Smooth muscle cell (in vitro differentiated cells): ENCODE results near the gene DAPK2. TPM values are rescaled to one million over a fixed set of nuclear protein-coding genes. Genes with fewer than 3 reads are reported as not detected.

Experiments
- DNase-seq: peaks from one replicate; lab custom pipeline; 2025; ENCODE audit not compliant: unreplicated experiment; lab: John Stamatoyannopoulos, UW
- H2AFZ ChIP-seq: fragments of 200-600 bp; sonication (generic); 2 replicates; pipeline ENCODE4 v1.6.0; 2016; ENCODE audit warnings: antibody characterized with exemption, low read depth, mild to moderate bottlenecking
- H3F3A ChIP-seq: fragments of 200-600 bp; sonication (generic); 2 replicates; pipeline ENCODE4 v1.6.0; 2017; ENCODE audit warnings: antibody characterized with exemption, low read depth
- H3K27ac ChIP-seq: fragments of 200-600 bp; sonication (generic); 2 replicates; pipeline ENCODE4 v1.5.1; 2016; ENCODE audit warnings: low read depth, mild to moderate bottlenecking
- H3K27me3 ChIP-seq: fragments of 200-600 bp; sonication (generic); 2 replicates; pipeline ENCODE4 v1.6.1; 2016; ENCODE audit warnings: low read depth, mild to moderate bottlenecking
- H3K36me3 ChIP-seq: fragments of 200-600 bp; sonication (generic); 2 replicates; pipeline ENCODE4 v1.5.1; 2016; ENCODE audit warnings: low read depth
- H3K4me1 ChIP-seq: fragments of 200-600 bp; sonication (generic); 2 replicates; pipeline ENCODE4 v1.5.1; 2016; ENCODE audit warnings: low read depth
- H3K4me2 ChIP-seq: fragments of 200-600 bp; sonication (generic); 2 replicates; pipeline ENCODE4 v1.6.0; 2016; ENCODE audit warnings: mild to moderate bottlenecking
- H3K4me3 ChIP-seq: fragments of 200-600 bp; sonication (generic); 2 replicates; pipeline ENCODE4 v1.5.1; 2016; ENCODE audit warnings: mild to moderate bottlenecking
- H3K79me2 ChIP-seq: fragments of 200-600 bp; sonication (generic); 2 replicates; pipeline ENCODE4 v1.6.0; 2016; ENCODE audit warnings: low read depth, mild to moderate bottlenecking
- H3K9ac ChIP-seq: fragments of 200-600 bp; sonication (generic); 2 replicates; pipeline ENCODE4 v1.6.0; 2016; ENCODE audit warnings: low read depth
- H3K9me3 ChIP-seq: fragments of 200-600 bp; sonication (generic); replicated peaks from 2 replicates; pipeline ENCODE4 v1.5.1; 2016; ENCODE audit warnings: low read depth
- H4K20me1 ChIP-seq: fragments of 200-600 bp; sonication (generic); 2 replicates; pipeline ENCODE4 v1.6.0; 2016; ENCODE audit warnings: low read depth
- WGBS: methylation state at CpG from one replicate; pipeline ENCODE4 v1.1.7; 2016; ENCODE audit warnings: low lambda C conversion rate; 5-methylcytosine and 5-hydroxymethylcytosine counted together
- polyA plus RNA-seq: library from polyadenylated mRNA; unstranded; fragments of >200 nt; fragmentation: Nextera tagmentation; extraction: Ambion mirVana; gene quantifications from 2 replicates; pipeline ENCODE4 v1.2.1, GENCODE V29; 2016
- total RNA-seq: library from RNA; depleted of rRNA; stranded (reverse); fragments of >200 nt; gene quantifications from 2 replicates; pipeline ENCODE4 v1.2.3, GENCODE V29; 2014
- TF ChIP-seq, protein P1 (sequence below): fragments of 200-600 bp; sonication (generic); IDR thresholded peaks from 2 replicates; pipeline ENCODE4 v1.5.1; 2017; ENCODE audit warnings: borderline replicate concordance, mild to moderate bottlenecking, antibody characterized with exemption; ENCODE audit not compliant: insufficient read depth, poor library complexity, severe bottlenecking

DAPK2 gene
- total and polyA plus RNA-seq, 2 experiments from 2014 or later, result not detected

- Histone ChIP-seq H3F3A (no peaks in the 10 kb centered on the region), H3K79me2 (no peaks in the 10 kb centered on the region), H4K20me1 (no peaks in the 10 kb centered on the region), H3K27ac (no peak overlapping the region), H3K9ac (no peak overlapping the region), H3K9me3 (no peaks in the 10 kb centered on the region), H3K4me2 (no peak overlapping the region), H3K4me3 (no peak overlapping the region), H3K36me3 (no peaks in the 10 kb centered on the region), H3K4me1 (no peaks in the 10 kb centered on the region), H3K27me3 (no peaks in the 10 kb centered on the region), H2AFZ (no peak overlapping the region)
- TF ChIP-seq, protein P1, sequence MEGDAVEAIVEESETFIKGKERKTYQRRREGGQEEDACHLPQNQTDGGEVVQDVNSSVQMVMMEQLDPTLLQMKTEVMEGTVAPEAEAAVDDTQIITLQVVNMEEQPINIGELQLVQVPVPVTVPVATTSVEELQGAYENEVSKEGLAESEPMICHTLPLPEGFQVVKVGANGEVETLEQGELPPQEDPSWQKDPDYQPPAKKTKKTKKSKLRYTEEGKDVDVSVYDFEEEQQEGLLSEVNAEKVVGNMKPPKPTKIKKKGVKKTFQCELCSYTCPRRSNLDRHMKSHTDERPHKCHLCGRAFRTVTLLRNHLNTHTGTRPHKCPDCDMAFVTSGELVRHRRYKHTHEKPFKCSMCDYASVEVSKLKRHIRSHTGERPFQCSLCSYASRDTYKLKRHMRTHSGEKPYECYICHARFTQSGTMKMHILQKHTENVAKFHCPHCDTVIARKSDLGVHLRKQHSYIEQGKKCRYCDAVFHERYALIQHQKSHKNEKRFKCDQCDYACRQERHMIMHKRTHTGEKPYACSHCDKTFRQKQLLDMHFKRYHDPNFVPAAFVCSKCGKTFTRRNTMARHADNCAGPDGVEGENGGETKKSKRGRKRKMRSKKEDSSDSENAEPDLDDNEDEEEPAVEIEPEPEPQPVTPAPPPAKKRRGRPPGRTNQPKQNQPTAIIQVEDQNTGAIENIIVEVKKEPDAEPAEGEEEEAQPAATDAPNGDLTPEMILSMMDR, result no peak
- 89% methylated on average over 4 of the region's 5 CpGs for WGBS
- DNase-seq, result no peak
Observed at GRCh38 chr15:63933522-63933921, 112.8 kb downstream of the DAPK2 start.

- TF ChIP-seq, protein P1, result no peak
- no peak overlapping the region for H3K27ac ChIP-seq
- WGBS, result 89% methylated on average over 4 of the region's 4 CpGs
Observed at GRCh38 chr15:63931556-63931955, 114.7 kb downstream of the DAPK2 start.

GRCh38 chr15:63930034-63930433 is 116.3 kb downstream of the DAPK2 start:
- Histone ChIP-seq H3K4me3 (no peak overlapping the region), H3K27me3 (no peaks in the 10 kb centered on the region), H2AFZ (no peak overlapping the region), H3K27ac (no peak overlapping the region), H3K36me3 (no peaks in the 10 kb centered on the region), H3K9me3 (no peaks in the 10 kb centered on the region), H3K79me2 (no peaks in the 10 kb centered on the region), H3K4me2 (no peak overlapping the region), H3F3A (no peaks in the 10 kb centered on the region), H4K20me1 (no peaks in the 10 kb centered on the region), H3K9ac (no peak overlapping the region), H3K4me1 (no peaks in the 10 kb centered on the region)
- TF ChIP-seq, protein P1, result no peak
- 92% methylated on average over 7 of the region's 7 CpGs for WGBS
- no peak for DNase-seq

More at GRCh38 chr15:63931556-63931955, 114.7 kb downstream of the DAPK2 start:
- no peaks in the 10 kb centered on the region for H3F3A ChIP-seq
- no peaks in the 10 kb centered on the region for H3K9me3 ChIP-seq
- H3K27me3 ChIP-seq, result no peaks in the 10 kb centered on the region
- DNase-seq, result no peak
- H4K20me1 ChIP-seq, result no peaks in the 10 kb centered on the region
- H2AFZ ChIP-seq, result no peak overlapping the region
- H3K4me2 ChIP-seq, result no peak overlapping the region
- H3K4me3 ChIP-seq, result no peak overlapping the region
- no peaks in the 10 kb centered on the region for H3K36me3 ChIP-seq
- H3K79me2 ChIP-seq, result no peaks in the 10 kb centered on the region
- no peaks in the 10 kb centered on the region for H3K4me1 ChIP-seq
- H3K9ac ChIP-seq, result no peak overlapping the region

- Histone ChIP-seq H3F3A (no peaks in the 10 kb centered on the region), H3K9me3 (no peaks in the 10 kb centered on the region), H3K4me1 (no peaks in the 10 kb centered on the region), H3K36me3 (no peaks in the 10 kb centered on the region), H3K79me2 (no peaks in the 10 kb centered on the region), H3K4me3 (no peak overlapping the region), H4K20me1 (no peaks in the 10 kb centered on the region), H3K27ac (no peak overlapping the region), H3K27me3 (no peaks in the 10 kb centered on the region), H3K9ac (no peak overlapping the region), H3K4me2 (no peak overlapping the region), H2AFZ (no peak overlapping the region)
- no peak for DNase-seq
- TF ChIP-seq, protein P1, result no peak
- 97% methylated on average over 2 of the region's 2 CpGs for WGBS
Observed at GRCh38 chr15:63928185-63928842, 118.0 kb downstream of the DAPK2 start.
